Smooth muscle cell of bladder (primary cell): ENCODE data around the gene KIF15. TPM values are rescaled to one million over a fixed set of nuclear protein-coding genes. Genes with fewer than 3 reads are reported as not detected.

ENCODE experiments used
- total RNA-seq: library from RNA; depleted of rRNA; stranded (reverse); fragments of >200 nt; gene quantifications from 2 replicates; pipeline ENCODE4 v1.2.3, GENCODE V29; 2014

KIF15 gene
- total RNA-seq: 1.5 and 1.8 TPM in 2 replicates

GRCh38 chr3:44761424-44762169 lies at the start of gene KIF15, which contains the start of gene KIAA1143:
Gene KIF15, plus strand, starts transcription at chr3:44761794. Its CDS starts 72 bp downstream, at chr3:44761866.
Gene KIAA1143, minus strand, starts transcription at chr3:44761619. Its CDS starts 17 bp downstream, at chr3:44761602.

DNA sequence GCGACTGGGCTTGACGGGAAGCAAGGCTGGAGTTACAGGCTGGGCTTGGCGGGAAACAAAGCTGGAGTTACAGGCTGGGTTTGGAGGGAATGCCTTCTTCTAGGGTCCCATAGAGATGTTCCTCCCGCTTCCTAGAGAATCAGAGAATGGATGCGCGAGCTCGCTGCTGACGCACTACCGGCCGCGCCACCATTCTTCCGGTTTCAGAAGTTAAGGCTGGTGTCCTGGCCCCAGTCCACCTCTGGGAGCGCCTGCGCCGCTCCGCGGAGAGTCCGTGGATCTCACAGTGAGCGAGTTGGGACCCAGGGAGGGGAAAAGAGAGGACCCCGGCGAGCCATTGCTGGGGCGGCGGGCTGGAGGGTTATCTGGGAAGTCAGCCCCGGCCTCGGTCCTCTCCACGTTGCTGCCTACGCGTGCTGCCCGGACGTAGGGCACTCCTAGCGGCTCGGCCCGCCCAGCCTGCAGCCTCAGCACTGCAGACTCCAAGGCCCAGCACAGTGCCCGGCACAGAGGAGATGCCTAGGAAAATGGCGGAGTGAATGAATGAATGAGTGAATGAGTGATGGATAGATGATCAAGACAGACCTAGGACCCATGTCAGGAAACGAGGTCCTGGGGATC lies 49.0 kb upstream of the KIF15 start, which contains the start of gene ZNF502:
Gene ZNF502, plus strand, starts transcription at position 206 of the 621 bp plus-strand sequence. CDS start 7,602 bp downstream, outside the sequence.

DNA sequence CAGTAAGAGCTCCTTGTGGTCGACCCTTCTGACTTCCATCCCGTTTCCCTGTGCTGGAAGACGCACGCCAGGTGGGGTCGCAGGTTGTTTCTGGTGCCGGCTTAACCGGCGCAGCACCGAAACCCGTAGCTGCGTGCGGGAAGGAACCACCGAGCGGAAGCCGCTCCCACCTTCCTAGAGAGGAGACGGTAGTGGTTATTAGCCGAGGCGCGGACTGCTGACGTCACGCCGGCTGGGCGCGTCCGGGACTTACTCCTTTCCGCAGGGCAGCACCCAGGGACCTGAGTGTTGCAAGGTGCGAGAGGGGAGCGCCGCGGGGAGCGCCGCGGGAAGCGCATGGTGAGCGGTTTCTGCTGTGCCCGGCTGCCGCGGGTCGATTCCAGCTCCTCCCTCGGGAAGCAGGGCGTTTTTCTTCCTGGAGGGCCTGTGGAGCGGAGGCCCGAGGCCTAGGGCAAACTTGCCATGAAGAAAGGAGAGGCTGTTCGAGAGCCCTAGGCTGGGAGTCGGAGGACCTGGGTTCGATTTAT lies 32.1 kb upstream of the KIF15 start, which contains the start of gene ZNF501:
Gene ZNF501, plus strand, starts transcription at position 252 of the 527 bp plus-strand sequence. CDS start 4,787 bp downstream, outside the sequence.

GRCh38 chr3:44861412-44862225 lies 100.0 kb downstream of the KIF15 start, which contains the start of gene TMEM42:
Gene TMEM42, plus strand, starts transcription at chr3:44861912. Its CDS starts 13 bp downstream, at chr3:44861925.

GRCh38 chr3:44874308-44874707 lies 112.7 kb downstream of the KIF15 start, which contains the start of gene TGM4:
Gene TGM4, plus strand, starts transcription at chr3:44874608. Its CDS starts 71 bp downstream, at chr3:44874679.

Other genes starting within 250 kb of the KIF15 start
- gene ZKSCAN7, start 206.6 kb upstream of the KIF15 start, total RNA-seq: 7.8 and 9.4 TPM in 2 replicates
- gene ZNF660, start 176.8 kb upstream of the KIF15 start, total RNA-seq: 2.1 and 2.6 TPM in 2 replicates
- 16.6 and 17.5 TPM in 2 replicates for gene ZNF197, start 136.8 kb upstream of the KIF15 start, total RNA-seq
- 9.5 and 11.0 TPM in 2 replicates for gene ZNF35, start 113.1 kb upstream of the KIF15 start, total RNA-seq
- 3.4 and 3.7 TPM in 2 replicates for gene ZNF502, start 49.1 kb upstream of the KIF15 start, total RNA-seq
- 4.0 and 5.4 TPM in 2 replicates for gene ZNF501, start 32.2 kb upstream of the KIF15 start, total RNA-seq
- gene KIAA1143, start 175 bp upstream of the KIF15 start, total RNA-seq: 15.8 and 16.6 TPM in 2 replicates
- gene TMEM42, start 100.1 kb downstream of the KIF15 start, total RNA-seq: 22.8 and 28.2 TPM in 2 replicates
- not detected in 2 replicates for gene TGM4, start 112.8 kb downstream of the KIF15 start, total RNA-seq
- gene ZDHHC3, start 214.4 kb downstream of the KIF15 start, total RNA-seq: 52.3 and 68.0 TPM in 2 replicates
- gene EXOSC7, start 214.4 kb downstream of the KIF15 start, total RNA-seq: 67.3 and 70.7 TPM in 2 replicates